ENCODE results near the gene TRABD2B.

Gene TRABD2B

DNA sequence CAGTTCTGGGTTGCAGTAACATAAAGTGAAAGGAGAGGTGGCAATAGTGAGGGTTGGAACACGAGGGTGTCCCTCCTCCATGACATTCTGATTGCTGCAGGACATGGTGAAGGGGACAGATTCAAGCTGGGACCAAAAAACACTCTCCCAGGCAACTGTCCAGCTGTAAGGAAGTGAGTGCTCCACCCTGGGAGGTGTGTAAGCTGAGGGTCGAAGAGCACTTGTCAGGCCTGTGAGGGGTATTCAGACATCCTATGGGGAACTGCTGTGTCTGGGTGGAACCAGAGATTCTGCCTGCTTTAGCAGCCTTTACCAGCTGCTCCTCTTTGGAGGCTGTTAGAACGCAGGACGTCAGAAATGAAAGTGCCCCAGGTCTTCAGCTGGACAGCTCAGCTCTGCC lies 212.1 kb downstream of the TRABD2B start:
- DNase-seq (ENCODE audit: insufficient read length, low spot score) (no peak), FAIRE-seq (no peak)

DNA sequence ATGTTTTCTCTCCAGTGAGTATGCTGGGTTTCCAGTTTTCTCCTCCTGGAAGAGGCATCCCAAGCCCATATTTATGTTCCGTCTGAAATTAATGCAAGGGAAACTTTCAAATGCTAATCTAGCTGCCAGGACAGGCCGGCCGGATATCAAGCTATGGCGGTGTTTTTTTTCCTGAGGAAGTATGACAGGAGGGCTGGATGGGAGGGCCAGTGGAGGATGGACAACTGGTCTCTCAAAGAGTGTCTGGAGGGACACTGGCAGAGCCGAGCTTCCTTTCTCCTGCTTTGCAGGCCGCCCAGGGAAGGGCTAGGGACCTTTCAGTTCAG lies 212.7 kb downstream of the TRABD2B start:
- FAIRE-seq, result no peak
- DNase-seq (ENCODE audit: insufficient read length, low spot score), result no peak

DNA sequence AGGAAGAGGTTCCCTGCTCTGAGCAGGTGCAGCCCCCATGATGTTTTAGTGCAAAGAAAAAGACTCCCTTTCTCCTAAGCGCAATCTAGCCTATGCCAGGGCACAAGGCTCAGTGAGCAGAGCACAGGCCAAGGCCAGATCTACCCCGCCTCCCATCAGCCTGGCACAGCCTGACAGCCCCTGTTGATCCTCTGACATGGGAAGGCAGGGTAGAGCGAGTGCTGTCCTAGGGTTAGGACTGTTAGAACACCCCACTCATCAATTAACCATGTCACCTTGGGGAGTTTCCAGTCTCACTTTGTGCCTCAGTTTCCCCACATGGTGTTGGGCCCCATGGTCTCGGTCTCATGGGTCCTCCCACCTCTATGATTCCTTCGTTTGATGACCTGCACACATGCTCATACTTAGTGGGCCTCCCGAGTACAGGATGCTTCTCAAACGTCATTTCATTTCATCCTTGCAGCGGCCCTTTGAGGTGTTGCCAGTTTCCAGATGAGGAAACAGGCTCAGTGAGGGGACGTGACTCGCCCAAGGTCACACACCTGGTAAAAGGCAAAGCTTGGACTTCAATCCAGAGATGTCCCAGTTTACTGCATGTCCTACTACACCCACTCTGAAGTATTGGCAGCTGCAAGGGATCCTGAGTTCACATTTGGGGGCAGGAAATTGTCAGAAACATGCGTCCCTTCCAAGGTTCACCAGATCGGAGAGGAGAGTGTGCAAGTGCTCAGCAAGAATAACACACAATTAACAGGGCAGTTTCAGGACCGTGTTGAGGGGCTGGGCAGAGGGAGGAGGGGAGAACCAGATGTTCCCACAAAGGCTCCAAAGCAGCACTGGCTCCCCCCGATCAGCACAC lies 213.3 kb downstream of the TRABD2B start:
- DNase-seq (ENCODE audit: insufficient read length, low spot score) (no peak), FAIRE-seq (no peak)

DNA sequence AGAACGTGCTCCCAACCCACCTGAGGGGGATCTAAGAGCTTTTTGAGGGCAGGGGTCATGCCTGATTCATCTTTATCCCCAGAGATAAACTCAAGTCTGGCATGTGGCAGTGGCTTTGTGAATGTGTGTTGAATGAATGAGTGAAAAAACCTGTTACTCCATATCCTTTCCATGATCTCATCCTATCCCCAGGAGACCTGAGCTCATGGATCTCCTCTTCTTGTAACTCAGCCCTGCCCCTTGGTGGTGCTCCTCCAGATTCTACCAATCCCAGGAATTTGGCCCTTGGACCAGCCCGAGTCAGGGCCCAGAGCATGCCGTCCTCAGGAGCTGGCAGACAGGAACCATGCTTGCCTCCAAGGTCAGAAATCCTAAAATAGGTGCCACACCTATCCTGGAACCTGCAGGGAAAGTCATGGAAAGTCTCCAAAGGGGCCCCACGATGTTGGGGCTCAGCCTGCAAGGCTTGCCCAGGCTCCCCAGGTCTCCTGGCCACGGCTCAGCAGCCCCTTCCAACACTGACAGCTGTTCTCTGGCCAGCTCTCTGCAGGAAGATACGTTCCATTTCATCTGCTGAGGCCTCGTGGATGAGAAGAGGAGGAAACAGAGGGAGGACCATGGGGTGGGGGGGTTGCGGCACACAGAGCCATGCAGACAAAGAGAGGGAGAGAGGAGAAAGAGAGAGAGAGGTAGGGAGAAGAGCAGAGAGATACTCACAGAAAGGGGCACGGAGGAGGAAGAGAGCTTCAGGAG lies 214.6 kb downstream of the TRABD2B start:
- no peak for FAIRE-seq
- DNase-seq (ENCODE audit: insufficient read length, low spot score), result no peak

DNA sequence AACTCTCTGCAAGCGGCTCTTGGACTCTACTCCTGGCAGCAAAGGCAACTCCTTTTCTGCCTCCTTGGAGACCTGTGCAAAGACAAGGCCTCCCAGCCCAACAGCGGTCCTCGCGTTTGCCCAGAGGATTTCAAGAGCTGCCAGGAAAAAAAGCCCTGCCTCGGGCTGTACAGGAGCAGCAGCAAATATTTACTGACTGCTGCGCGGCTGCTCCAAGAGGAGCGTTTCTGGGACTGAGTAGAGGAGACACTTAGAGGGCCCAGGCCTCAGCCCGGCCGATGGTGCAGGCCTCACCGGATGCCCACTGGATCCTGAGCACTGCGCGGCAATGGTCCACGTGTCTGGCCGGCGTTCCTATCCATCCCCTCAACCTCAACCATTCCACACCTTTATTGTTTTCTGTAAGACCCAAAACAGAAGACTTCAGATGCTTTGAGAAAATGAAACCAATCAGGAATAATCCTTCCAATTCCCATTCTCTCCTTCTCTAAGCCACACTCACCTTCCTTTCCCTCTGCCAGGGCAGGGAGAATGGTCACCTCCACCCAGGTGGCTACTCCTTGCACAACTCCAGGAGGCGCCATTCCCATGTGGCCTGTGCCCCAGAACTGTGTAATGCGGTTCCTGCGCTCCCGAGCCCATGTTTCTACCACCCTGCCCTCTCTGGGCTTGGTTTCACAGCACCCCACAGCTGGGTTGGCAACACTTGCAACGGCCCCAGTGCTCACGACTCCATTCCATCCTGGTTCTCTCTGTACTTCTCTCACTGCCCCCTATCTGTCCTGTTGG lies 215.8 kb downstream of the TRABD2B start:
- no peak for FAIRE-seq
- no peak for DNase-seq (ENCODE audit: insufficient read length, low spot score)

DNA sequence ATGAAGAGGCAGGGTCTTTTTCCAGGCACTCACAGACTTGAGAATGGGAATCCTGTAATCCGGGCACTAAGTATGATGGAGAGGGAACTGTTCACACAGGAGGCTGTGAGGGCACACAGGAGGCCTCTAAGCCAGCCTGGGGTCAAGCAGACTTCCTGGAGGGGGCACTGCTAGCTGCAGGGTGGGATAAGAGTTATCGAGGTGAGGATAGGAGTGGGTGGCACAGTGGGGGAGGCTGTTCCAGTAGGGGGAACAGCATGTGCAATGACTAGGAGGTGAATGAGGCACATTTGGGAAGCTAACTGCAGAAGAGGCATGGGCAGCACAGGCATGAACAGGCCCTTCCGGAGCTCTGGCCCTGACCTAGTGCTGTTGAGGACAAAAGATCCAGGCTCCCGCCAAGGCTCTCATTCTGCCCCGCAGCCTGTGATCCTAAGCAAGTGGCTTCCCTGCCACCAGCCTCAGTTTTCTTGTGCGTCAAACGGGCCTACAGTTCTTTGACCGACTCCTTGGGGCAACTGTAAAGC lies 216.7 kb downstream of the TRABD2B start:
- FAIRE-seq, result no peak
- no peak for DNase-seq (ENCODE audit: insufficient read length, low spot score)

DNA sequence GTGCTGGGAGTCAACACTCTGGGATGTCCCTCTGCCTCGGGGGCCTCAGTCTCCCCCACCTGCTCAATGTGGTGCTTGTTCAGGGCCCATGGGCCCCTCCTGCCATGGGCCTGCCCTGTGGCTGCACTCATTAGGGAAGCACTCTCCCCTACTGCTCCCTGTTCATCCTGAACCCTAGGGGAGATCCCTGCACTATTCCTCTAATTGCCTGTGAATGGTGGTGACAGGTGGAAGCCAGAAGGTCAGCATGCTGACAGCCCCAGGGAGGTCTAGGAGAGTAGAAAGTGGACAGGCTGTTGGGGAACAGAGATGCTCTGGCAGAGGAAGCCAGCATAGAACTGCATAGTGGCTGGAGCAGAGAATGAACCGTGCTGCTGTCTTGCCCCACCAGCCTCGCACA lies 217.6 kb downstream of the TRABD2B start:
- no peak for DNase-seq (ENCODE audit: insufficient read length, low spot score)
- FAIRE-seq, result no peak

DNA sequence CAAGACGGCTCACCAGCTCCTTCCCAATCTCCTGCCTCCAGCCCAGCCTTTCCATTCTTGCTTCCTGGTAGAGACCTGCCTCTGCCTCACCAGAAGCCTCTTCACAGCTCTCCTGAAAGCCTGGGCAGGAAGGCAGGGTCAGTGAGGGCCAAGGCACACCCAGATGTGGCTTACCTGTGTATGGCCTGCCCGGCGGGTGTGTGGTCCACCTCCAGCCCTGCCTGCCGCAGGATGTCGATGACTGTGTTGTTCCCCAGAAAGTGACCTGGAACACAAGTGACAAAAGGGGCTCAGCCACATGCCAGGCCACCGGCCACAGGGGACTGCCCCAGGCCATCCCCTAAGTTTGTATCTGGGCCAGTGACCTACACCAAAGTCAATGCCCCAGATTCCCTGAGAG lies 218.9 kb downstream of the TRABD2B start:
- DNase-seq (ENCODE audit: insufficient read length, low spot score), result no peak
- no peak for FAIRE-seq

DNA sequence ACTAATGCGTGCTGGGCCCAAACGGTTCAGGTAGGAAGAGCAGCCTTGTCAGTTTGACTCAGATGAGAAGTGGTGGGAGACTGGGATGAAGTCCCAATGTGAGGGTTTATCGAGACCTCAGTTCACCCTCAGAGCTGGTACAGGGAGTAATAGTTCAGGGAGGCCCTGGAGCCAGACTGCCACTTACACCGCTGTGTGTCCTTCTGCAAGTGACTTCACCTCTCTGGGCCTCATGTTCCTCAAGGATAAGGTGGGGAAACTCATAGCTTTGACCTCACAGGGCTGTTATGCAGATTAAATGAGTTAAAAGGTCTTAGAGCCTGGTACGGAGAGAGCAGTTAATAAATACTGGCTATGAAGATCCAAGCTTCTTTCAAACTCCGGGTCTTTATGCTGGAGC lies 219.9 kb downstream of the TRABD2B start:
- DNase-seq (ENCODE audit: insufficient read length, low spot score) (no peak), FAIRE-seq (no peak)

DNA sequence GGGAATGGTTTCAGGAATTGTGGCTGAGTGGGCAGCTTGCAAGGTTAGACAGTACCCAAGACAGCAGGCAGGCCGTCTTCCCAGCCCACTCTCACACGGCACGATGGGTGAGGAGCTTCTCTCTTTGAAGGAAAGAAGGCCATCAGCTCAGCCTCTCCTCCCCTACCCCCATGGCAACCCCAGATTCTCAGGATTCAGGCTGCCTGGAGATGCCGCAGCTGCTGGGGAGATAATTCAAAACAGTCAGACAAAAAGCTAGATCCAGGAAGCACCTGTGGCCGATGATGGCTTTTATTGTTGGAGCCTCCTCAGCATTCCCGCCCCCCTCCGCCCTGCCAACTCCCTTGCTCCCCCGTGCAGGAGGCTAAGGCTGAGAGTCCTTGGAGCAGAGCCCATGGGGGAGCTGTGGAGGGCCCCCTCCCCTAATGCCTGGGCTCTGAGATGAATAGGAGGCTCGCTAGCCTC lies 220.5 kb downstream of the TRABD2B start:
- FAIRE-seq (no peak), DNase-seq (ENCODE audit: insufficient read length, low spot score) (no peak)

DNA sequence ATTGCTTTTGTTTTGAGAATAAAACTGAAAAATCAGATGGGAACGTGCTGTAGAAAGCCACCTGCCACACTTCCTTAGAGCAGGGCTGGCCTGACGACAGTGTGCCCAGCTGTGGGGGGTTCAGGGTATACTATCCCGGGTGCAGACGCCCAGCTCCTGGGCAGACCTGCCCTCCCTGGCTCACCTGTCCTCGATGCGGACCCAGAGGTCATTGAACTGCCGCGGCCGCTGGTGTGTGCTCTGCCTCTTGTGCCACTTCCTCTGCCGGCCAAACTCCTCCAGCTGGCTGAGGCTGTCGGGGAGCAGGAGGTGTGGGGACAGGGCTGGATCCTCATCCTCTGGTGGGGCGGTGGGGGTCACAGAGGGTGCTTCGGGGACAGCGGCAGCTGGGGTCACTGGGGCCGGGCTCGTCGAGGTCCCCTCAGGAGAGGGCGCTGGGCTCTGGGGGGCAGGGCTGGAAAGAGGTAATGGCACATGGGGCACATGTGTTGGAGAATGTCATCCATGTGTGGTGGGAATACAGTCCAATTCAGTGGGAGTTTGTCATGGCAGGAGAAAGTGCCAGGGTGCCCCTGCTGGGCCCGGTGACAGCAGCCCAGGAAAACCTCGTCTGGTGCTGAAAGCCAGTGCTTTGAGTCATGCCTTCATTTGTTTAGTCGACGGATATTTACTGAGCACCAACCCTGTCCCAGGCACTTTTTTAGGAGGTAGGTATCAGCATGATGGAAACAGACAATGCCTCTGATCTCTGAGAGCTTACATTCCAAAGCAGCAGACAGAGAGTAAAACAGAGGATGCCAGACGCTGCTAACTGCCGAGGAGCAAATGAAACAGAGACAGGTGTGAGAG lies 222.0 kb downstream of the TRABD2B start:
- FAIRE-seq, result no peak
- no peak for DNase-seq (ENCODE audit: insufficient read length, low spot score)

DNA sequence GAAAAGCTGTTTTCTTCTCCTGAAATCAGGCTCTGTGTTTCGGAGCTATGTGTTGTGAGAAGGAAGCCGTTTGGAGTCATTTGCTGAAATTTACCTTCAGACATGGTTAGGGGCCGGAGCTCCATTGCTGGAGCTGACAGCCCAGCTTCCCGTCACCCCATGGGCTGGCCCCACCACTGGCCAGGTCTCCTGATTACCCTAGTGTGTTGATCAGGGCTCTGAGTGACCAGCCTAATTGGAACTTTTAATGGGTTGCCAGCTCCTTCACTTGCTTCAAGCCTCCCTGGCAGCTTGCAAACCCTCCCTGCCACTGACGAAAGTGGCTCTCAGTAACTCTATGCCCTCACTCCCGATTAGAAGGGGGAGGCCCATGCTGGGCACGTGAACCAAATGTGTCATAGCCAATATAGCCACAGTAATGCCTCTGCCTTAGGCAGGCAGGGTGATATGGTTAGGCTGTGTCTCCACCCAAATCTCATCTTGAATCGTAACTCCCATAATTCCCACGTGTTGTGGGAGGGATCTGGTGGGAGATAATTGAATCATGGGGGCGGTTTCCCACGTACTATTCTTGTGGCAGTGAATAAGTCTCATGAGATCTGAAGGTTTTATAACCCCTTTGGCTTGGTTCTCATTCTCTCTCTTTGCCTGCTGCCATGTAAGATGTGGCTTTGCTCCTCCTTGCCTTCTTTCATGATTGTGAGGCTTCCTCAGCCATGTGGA lies 224.1 kb downstream of the TRABD2B start:
- FAIRE-seq (no peak), DNase-seq (ENCODE audit: insufficient read length, low spot score) (no peak)

DNA sequence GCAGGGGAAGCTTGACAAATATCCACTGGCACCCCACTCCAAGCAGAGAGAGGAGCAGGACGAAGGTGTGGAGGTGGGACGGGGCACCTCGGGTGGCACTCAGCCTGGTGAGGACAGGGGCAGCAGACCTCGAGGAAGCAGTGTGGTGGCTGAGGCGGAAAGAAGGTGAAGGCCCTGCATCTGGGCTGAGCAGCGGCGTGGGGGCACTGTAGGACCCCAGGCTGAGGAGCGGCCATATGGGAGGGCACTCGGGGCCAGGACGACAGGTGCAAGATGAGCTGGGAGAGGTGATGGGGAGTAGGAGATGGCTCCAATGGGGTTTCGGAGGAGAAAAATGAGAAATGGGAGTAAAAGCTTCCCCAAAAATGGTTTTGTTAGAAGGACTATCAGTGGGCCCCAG lies 224.9 kb downstream of the TRABD2B start:
- no peak for FAIRE-seq

DNA sequence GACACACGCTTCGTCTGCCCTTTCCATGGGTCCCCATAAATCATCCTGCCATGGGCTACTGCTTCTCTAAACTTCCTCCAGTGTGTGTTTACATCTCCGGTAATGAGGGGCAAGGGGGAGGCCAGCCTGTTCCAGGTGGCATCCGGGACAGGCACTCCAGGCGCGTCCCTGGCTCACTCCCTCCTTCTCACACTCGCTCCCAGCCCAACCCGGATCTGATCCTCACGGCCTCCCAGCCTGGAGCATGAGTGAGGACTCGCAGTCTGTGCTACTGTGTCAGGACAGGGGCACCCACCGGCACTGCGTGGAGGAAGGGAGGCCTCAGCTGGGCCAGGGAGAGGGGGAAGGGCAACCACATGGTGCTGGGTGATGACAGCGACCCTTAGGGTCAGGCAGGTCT lies 225.4 kb downstream of the TRABD2B start:
- DNase-seq (ENCODE audit: insufficient read length, low spot score) (no peak), FAIRE-seq (no peak)

More for the DNA sequence above, 224.9 kb downstream of the TRABD2B start:
- no peak for DNase-seq (ENCODE audit: insufficient read length, low spot score)

DNA sequence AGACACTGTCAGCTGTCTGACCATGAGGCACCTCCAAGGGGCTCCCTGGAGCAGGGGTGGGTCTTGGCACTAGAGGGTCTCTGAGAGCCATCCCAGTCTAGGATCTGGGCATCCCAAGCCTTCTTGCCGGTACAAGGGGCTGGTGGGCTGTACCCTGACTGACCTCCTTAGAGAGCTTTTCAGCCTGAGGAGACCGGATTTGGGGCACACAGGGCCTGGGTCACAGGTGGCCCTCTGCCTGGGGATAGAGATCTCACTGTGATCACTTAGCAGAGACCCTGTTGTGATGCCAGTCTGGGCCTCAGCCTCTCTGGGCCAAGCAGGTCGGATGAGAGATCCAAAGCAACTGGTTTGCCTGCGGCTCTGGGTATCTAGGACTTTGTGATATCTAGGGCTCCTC lies 227.2 kb downstream of the TRABD2B start:
- DNase-seq (ENCODE audit: insufficient read length, low spot score), result no peak
- FAIRE-seq, result no peak

DNA sequence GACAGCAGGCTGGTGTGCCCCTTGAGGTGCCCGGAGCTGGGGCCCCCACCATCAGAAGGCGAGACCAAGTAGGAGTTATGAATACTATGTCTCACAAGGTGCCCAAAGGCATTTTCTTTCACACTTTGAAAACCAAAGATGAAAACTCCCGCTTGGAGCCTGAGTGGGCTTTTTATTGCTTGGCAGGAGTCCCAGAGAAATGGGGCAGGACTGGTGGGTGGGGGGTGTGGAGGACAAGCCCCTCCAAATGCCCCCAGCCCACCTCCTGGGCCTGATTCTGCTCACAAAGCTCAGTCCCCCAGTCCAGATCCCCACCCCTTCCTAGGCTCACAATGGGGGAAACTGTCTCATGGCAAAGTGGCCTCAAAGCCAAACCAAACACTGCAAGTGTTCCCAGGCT lies 227.9 kb downstream of the TRABD2B start:
- no peak for DNase-seq (ENCODE audit: insufficient read length, low spot score)
- FAIRE-seq, result no peak

DNA sequence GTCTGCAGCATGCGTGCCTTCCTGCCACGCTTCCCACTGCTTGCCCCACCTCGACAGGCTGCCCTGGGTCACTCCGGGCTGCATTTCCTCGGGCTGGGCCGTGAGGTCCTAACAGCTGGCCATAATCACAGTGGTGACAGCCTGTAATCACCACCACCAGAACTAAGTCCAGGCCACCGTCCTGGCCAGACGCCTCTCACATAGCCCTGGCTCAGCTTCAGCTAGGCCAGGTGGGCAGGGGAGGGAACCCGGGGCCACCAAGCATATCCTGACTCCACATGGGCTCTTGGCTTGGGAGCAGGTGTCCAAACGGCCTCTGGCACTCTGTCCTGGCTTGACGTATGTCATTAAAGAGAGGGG lies 229.5 kb downstream of the TRABD2B start:
- no peak for DNase-seq (ENCODE audit: insufficient read length, low spot score)
- no peak for FAIRE-seq

DNA sequence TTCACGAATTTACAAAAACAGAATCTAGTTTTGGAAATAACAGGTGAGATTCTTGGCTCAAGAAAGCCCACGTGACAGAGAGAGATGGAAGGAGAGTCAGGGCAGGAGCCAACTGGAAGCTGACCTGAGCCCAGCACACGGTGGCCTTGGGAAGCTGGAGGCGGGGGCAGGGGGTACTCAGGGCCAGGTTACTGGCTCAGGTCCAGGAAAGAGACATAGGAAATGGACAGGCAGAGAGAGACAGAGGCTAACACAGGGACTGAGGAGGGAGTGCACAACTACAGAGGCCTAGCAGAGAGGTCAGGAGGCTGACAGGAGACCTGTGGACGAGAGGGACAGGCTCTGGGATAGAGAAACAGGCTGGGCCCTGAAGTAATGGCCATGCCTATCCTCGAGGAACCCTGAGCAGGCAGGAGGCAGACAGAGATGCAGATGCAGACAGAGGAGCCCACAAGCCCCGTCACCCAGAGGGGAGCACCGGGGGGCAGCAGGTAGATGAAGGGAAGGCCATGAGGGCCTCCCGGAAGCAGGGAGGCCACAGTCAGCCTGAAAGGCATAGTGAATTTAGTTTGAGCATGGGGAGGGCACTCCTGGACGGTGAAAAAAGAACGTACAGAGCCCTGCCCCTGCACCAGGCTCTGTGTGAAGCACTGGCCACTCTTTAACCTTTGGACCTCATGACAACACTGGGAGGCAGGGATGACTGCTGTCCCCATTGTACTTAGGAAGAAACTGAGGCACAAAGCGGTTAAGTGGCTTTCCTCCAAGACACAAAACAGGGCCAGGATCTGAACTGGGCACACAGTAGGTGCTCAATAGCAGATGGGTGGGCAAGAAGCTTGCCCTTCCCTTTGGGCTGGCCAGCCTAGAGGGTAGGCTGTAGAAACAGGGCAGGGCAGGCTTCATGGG lies 230.1 kb downstream of the TRABD2B start:
- no peak for DNase-seq (ENCODE audit: insufficient read length, low spot score)
- FAIRE-seq, result no peak
